Transverse colon (tissue), 4 donors: ENCODE measurements around the gene RHBDL1.

Source experiments
- CTCF ChIP-seq, 5 experiments: fragments of 200-600 bp in 3 of 5; fragments of 450-650 bp in 2 of 5; sonication (generic) in 3 of 5; IDR thresholded peaks; 1 replicate in 2 of 5; 2 replicates in 3 of 5; pipeline ENCODE4 v1.5.1; 2016 to 2017; ENCODE audit warnings: antibody characterized with exemption in 5 of 5, inconsistent platforms in 3 of 5, mild to moderate bottlenecking in 2 of 5, moderate library complexity in 1 of 5
- EP300 ChIP-seq: sonication (generic); formaldehyde crosslinking; IDR thresholded peaks from one replicate; pipeline ENCODE4 v1.6.1; 2017; ENCODE audit warnings: antibody characterized with exemption, low read depth
- POLR2A ChIP-seq: fragments of 450-650 bp; IDR thresholded peaks from one replicate; pipeline ENCODE4 v1.6.1; 2016; ENCODE audit warnings: antibody characterized with exemption, mild to moderate bottlenecking, moderate library complexity
- POLR2AphosphoS5 ChIP-seq, 3 donors: sonication (generic); formaldehyde crosslinking; IDR thresholded peaks; one replicate each; pipeline ENCODE4 v1.6.1; 2016; ENCODE audit warnings: antibody characterized with exemption in 3 of 3

DNA sequence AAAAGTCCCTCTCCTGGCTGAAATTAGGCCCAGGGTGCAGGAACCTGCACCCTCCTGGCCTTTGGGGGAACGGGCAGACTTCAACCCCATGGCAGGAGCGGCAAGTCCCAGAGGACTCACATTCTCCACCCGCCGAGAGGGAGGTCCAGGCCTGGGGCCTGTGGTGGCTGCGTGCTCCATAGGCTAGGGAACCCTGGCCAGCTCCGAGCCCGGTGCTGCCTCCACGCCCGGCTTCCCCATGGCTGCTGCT, 50.6 kb downstream of the RHBDL1 start:
- TF ChIP-seq CTCF (IDR thresholded peaks at IDR 0.05) (no peak), POLR2AphosphoS5 (IDR thresholded peaks at IDR 0.05) (no peak), EP300 (no peak), POLR2A (no peak)
